Esophagus squamous epithelium (tissue), 5 donors: ENCODE data around the gene FOSL2. TPM values are rescaled to one million over a fixed set of nuclear protein-coding genes. Genes with fewer than 3 reads are reported as not detected.

Experiments
- DNase-seq: peaks from one replicate; lab custom pipeline; 2025; lab: John Stamatoyannopoulos, UW
- H3K27ac ChIP-seq, 4 donors: fragments of 200-600 bp; sonication (generic); one replicate each; pipeline ENCODE4 v1.5.1; 2016 to 2019; ENCODE audit warnings: mild to moderate bottlenecking in 1 of 4
- H3K27me3 ChIP-seq, 4 donors: fragments of 200-600 bp; sonication (generic); 1 replicate in 3 of 4; 2 replicates in 1 of 4; pipeline versions ENCODE4 v1.5.1 to v1.6.0; 2017 to 2021; ENCODE audit warnings: antibody characterized with exemption in 1 of 4
- H3K36me3 ChIP-seq, 3 donors: fragments of 200-600 bp; sonication (generic); one replicate each; pipeline ENCODE4 v1.5.1; 2016 to 2019
- H3K4me1 ChIP-seq, 3 donors: fragments of 200-600 bp; sonication (generic); one replicate each; pipeline ENCODE4 v1.5.1; 2017 to 2019
- H3K4me3 ChIP-seq, 4 donors: fragments of 200-600 bp; sonication (generic); 1 replicate in 3 of 4; 2 replicates in 1 of 4; pipeline ENCODE4 v1.5.1; 2016 to 2019; ENCODE audit warnings: mild to moderate bottlenecking in 2 of 4, moderate library complexity in 1 of 4
- H3K9me3 ChIP-seq, 3 donors: fragments of 200-600 bp; sonication (generic); one replicate each; pipeline ENCODE4 v1.5.1; 2016 to 2019
- POLR2A ChIP-seq, 4 donors: fragments of 450-650 bp; IDR thresholded peaks; one replicate each; pipeline ENCODE4 v1.6.1; 2017; ENCODE audit warnings: antibody characterized with exemption in 4 of 4, mild to moderate bottlenecking in 4 of 4, moderate library complexity in 3 of 4
- WGBS, 2 donors: methylation state at CpG; one replicate each; pipeline ENCODE4 v1.1.5; 2018; 5-methylcytosine and 5-hydroxymethylcytosine counted together
- intact Hi-C: fragments of 100-400 bp; cut with DNase I; formaldehyde crosslinking; loops from one replicate; pipeline ENCODE4 v1.15.0; 2022
- total RNA-seq, 4 donors: library from RNA; depleted of rRNA; stranded (reverse); fragments of >200 nt; gene quantifications; one replicate each; pipeline ENCODE4 v1.1.0, GENCODE V29; 2016
- TF ChIP-seq, protein P1 (sequence below), 6 experiments: fragments of 450-650 bp in 4 of 6; fragments of 200-600 bp in 2 of 6; sonication (generic) in 2 of 6; IDR thresholded peaks; one replicate each; pipeline ENCODE4 v1.5.1; 2016 to 2019; ENCODE audit warnings: antibody characterized with exemption in 6 of 6, mild to moderate bottlenecking in 4 of 6, moderate library complexity in 4 of 6
- donor health status: DM: yes; HTN: yes; CAD: no.

The FOSL2 gene
- total RNA-seq, 4 donors from 2014 or later, result 100 to 234 (median 144) TPM

DNA sequence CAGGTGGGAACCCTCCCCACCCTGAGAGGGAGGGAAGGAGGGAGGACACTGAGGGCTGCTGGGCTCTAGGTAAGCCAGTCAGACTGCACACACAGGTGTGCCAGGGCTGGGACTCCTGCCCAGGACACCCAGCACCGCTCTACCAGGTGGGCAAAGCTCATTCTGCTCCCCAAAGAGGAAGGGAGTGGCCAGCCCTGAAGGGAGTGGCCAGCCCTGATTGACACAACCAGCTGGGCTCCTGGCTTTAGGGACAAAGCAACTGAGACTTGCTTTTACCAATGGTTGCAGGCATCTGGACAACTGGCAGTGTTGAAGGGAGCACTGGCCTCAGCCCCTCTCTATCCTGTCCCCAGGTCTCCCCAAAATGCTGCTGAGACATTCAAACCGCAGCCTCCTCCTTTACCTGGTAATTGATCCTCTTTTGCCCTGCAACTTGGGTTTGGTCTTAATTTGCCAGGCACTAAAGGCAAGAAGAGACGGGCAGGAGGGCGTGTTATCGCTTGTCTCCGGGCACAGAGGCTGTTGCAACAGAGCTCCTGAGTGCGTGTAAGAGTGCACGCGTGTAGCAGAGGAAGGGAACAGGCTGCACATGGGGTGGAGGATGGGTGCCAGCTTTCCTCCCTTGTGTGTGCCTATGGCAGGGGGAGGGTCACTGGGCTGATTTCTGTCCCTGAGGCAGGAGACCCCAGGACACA lies 14.5 kb upstream of the FOSL2 start:
- intact Hi-C loops, result no loop called here
- DNase-seq, result no peak
- Histone ChIP-seq H3K4me1 (peaks cover 23 to 93% (median 29%) of the 10 kb centered on the region in 3 donors), H3K4me3 (peak overlapping the region in 3 of 4 donors; percentile 9 to 43 (median 16)), H3K27ac (peak overlapping the region; percentile 85 to 97 (median 94)), H3K27me3 (no peaks in the 10 kb centered on the region), H3K36me3 (no peaks in the 10 kb centered on the region), H3K9me3 (no peaks in the 10 kb centered on the region)
- WGBS, 2 donors, result 32 to 78% methylated on average over 1 to 7 of the region's 9 CpGs
- TF ChIP-seq POLR2A (IDR thresholded peaks at IDR 0.05), result peak in 3 of 4 donors; percentile 30 to 51 (median 35)
- TF ChIP-seq, protein P1, sequence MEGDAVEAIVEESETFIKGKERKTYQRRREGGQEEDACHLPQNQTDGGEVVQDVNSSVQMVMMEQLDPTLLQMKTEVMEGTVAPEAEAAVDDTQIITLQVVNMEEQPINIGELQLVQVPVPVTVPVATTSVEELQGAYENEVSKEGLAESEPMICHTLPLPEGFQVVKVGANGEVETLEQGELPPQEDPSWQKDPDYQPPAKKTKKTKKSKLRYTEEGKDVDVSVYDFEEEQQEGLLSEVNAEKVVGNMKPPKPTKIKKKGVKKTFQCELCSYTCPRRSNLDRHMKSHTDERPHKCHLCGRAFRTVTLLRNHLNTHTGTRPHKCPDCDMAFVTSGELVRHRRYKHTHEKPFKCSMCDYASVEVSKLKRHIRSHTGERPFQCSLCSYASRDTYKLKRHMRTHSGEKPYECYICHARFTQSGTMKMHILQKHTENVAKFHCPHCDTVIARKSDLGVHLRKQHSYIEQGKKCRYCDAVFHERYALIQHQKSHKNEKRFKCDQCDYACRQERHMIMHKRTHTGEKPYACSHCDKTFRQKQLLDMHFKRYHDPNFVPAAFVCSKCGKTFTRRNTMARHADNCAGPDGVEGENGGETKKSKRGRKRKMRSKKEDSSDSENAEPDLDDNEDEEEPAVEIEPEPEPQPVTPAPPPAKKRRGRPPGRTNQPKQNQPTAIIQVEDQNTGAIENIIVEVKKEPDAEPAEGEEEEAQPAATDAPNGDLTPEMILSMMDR (IDR thresholded peaks at IDR 0.05), result no peak

DNA sequence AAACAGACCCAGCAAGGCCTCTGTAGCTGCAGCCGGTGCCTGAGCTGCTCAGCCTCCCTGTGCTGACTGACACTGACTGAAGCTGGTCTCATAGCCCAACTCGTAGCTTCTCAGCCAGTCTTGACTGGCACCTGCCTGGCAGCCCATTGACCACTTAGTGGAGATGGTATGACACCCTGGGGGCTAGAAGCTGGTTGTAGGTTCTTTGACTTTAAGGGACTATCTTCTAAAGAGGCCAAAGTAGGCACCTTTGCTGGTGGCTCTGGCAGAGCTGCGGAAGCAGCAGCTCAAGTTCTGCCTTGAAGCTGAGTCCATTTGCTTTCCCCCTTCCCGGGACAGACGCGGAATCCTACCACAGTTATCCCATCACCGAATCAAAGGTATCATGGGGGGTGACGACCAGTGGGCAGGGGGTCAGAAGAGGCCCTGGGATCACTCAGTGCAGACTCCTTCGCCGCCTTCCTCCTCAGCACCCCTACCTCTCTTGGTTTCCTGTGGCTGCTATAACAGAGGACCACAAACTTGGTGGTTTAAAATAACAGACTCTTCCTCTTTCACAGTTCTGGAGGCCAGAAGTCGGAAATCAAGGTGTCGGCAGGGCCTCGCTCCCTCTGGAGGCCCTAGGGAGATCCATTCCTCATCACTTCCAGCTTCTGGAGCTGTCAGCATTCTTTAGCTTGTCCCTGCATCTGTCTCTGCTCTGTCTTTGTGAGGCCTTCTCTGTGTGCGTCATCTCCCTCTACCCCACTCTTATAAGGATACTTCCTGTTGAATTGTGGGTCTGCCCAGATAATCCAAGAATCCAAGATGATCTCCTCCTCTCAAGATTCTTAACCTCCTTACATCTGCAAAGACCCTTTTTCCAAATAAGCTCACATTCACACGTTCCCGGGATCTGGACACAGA lies 13.7 kb upstream of the FOSL2 start:
- H3K27me3 ChIP-seq, result no peaks in the 10 kb centered on the region
- intact Hi-C loops, result no loop called here
- no peak for TF ChIP-seq POLR2A (IDR thresholded peaks at IDR 0.05)
- TF ChIP-seq, protein P1 (IDR thresholded peaks at IDR 0.05), result no peak
- peak overlapping the region; percentile 85 to 97 (median 94) for H3K27ac ChIP-seq
- no peak for DNase-seq
- peak overlapping the region in 3 of 4 donors; percentile 9 to 43 (median 16) for H3K4me3 ChIP-seq
- H3K9me3 ChIP-seq, result no peaks in the 10 kb centered on the region
- 56 to 69% methylated on average over 13 to 14 of the region's 16 CpGs for WGBS, 2 donors
- peaks cover 23 to 100% (median 29%) of the 10 kb centered on the region in 3 donors for H3K4me1 ChIP-seq
- H3K36me3 ChIP-seq, result no peaks in the 10 kb centered on the region

DNA sequence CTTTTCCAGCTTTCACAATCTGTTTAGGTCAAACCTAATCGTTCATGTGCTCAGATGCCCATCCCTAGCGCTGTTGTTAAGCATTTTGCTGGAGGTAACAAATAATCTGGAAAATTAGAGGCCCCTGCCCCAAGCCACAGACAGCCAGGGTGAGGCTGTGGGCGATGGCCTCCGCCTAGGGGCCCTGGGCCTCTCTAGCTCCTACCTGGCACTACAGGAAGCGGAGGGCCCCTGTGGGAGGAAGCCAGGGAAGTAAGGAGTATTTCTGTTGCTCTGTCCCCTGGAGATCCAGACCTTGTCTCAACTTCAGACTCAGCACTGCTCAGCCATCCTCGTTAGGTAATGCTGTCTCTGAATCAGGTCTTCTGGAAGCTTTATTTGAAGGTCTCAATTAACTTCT lies 12.4 kb upstream of the FOSL2 start:
- intact Hi-C loops, result no loop called here
- no peak overlapping the region for H3K4me3 ChIP-seq
- DNase-seq, result no peak
- no peaks in the 10 kb centered on the region for H3K36me3 ChIP-seq
- WGBS, 2 donors, result 50 to 73% methylated on average over 1 to 2 of the region's 6 CpGs
- no peaks in the 10 kb centered on the region for H3K27me3 ChIP-seq
- TF ChIP-seq, protein P1 (IDR thresholded peaks at IDR 0.05), result no peak
- no peak for TF ChIP-seq POLR2A (IDR thresholded peaks at IDR 0.05)
- peaks cover 23 to 97% (median 29%) of the 10 kb centered on the region in 3 donors for H3K4me1 ChIP-seq
- H3K27ac ChIP-seq, result peak overlapping the region in 2 of 4 donors; percentile 93 to 97
- no peaks in the 10 kb centered on the region for H3K9me3 ChIP-seq

DNA sequence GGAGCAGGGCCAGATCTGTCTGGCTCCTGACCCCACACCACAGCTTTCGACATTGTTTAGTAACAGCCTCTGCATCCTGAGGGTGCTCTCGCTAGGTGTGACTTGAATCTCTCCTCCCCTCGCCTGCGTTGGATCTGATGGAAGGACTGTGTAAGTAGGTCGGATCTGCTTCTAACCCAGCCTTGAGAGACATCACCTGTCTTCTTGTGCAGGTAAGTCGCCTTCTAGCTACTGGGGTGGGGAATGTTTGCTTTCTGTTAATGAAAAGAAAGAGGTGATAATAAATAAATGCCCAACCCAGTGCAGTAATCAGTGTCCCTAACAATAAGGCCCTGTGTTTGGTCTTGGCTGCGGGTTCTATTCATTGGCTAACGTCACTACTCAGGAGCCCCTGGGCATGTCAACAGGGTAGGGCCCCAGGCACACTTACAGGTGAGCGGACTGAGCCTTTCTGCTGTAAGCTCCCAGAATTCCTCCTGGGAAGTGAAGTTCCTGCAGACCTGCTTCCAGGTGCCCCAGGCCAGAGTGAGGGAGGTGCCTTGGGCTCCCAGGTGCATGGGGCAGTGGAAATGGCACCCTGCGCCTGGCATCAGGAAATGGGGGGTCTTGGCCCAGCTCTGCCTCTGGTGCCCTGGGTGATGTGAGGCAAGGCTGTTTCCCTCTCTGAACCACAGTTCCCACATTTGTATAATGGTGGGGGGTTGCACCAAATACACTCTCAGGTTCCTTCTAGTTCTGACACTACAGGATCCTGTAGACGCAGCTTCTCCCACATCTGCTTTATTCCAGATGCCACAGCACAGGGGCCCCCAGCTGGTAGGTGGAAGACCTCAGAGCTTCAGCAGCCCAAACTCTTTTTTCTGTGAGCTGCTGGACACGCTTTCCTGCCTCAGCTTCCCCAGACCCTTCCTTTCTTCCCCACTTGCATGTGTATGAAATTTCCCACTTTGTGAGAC lies 11.2 kb upstream of the FOSL2 start:
- peak overlapping the region in 3 of 4 donors; percentile 28 to 97 (median 93) for H3K27ac ChIP-seq
- peaks cover 20 to 92% (median 29%) of the 10 kb centered on the region in 3 donors for H3K4me1 ChIP-seq
- no peaks in the 10 kb centered on the region for H3K36me3 ChIP-seq
- intact Hi-C loops, result no loop called here
- H3K4me3 ChIP-seq, result no peak overlapping the region
- H3K27me3 ChIP-seq, result no peaks in the 10 kb centered on the region
- no peak for DNase-seq
- 73 to 86% methylated on average over 10 to 12 of the region's 12 CpGs for WGBS, 2 donors
- TF ChIP-seq, protein P1 (IDR thresholded peaks at IDR 0.05), result no peak
- TF ChIP-seq POLR2A (IDR thresholded peaks at IDR 0.05), result peak in 1 of 4 donors; percentile 4
- no peaks in the 10 kb centered on the region for H3K9me3 ChIP-seq
